ENCODE measurements around the gene FARP1. TPM values are rescaled to one million over a fixed set of nuclear protein-coding genes. Genes with fewer than 3 reads are reported as not detected.
A peak's percentile ranks its signal among the peaks of the same experiment; 100 is the strongest.

Gene FARP1
- polyA plus RNA-seq, 4 donors = 244 to 270 (median 266) TPM

GRCh38 chr13:98198683-98199082 lies 55.8 kb downstream of the FARP1 start:
- no peak for DNase-seq (ENCODE audit: low read depth in 4 of 4, low spot score in 3 of 4)

GRCh38 chr13:98199480-98199879 lies 56.6 kb downstream of the FARP1 start:
- no peak for DNase-seq (ENCODE audit: low read depth in 4 of 4, low spot score in 3 of 4)

- no peak for DNase-seq (ENCODE audit: low read depth in 4 of 4, low spot score in 3 of 4)
Observed at GRCh38 chr13:98200211-98200878, 57.5 kb downstream of the FARP1 start.

- no peak for DNase-seq (ENCODE audit: low read depth in 4 of 4, low spot score in 3 of 4)
Observed at GRCh38 chr13:98201189-98201588, 58.3 kb downstream of the FARP1 start.

GRCh38 chr13:98201984-98202383 lies 59.1 kb downstream of the FARP1 start:
- DNase-seq (ENCODE audit: low read depth in 4 of 4, low spot score in 3 of 4) = no peak

- DNase-seq (ENCODE audit: low read depth in 4 of 4, low spot score in 3 of 4) = no peak
Observed at GRCh38 chr13:98203646-98204326, 60.9 kb downstream of the FARP1 start.

GRCh38 chr13:98204546-98204945 lies 61.7 kb downstream of the FARP1 start:
- no peak for DNase-seq (ENCODE audit: low read depth in 4 of 4, low spot score in 3 of 4)

- DNase-seq (ENCODE audit: low read depth in 4 of 4, low spot score in 3 of 4) = no peak
Observed at GRCh38 chr13:98206946-98207345, 64.1 kb downstream of the FARP1 start.

- no peak for DNase-seq (ENCODE audit: low read depth in 4 of 4, low spot score in 3 of 4)
Observed at GRCh38 chr13:98207416-98207815, 64.5 kb downstream of the FARP1 start.

GRCh38 chr13:98208606-98209005 lies 65.7 kb downstream of the FARP1 start:
- DNase-seq (ENCODE audit: low read depth in 4 of 4, low spot score in 3 of 4) = no peak

GRCh38 chr13:98212763-98213162 lies 69.9 kb downstream of the FARP1 start:
- DNase-seq (ENCODE audit: low read depth in 4 of 4, low spot score in 3 of 4) = no peak

- DNase-seq (ENCODE audit: low read depth in 4 of 4, low spot score in 3 of 4) = no peak
Observed at GRCh38 chr13:98213354-98213753, 70.5 kb downstream of the FARP1 start.

GRCh38 chr13:98214008-98214643 lies 71.2 kb downstream of the FARP1 start:
- DNase-seq (ENCODE audit: low read depth in 4 of 4, low spot score in 3 of 4) = no peak

GRCh38 chr13:98214707-98215106 lies 71.8 kb downstream of the FARP1 start:
- DNase-seq (ENCODE audit: low read depth in 4 of 4, low spot score in 3 of 4) = no peak

GRCh38 chr13:98215508-98215907 lies 72.6 kb downstream of the FARP1 start:
- DNase-seq (ENCODE audit: low read depth in 4 of 4, low spot score in 3 of 4) = no peak

- DNase-seq (ENCODE audit: low read depth in 4 of 4, low spot score in 3 of 4) = no peak
Observed at GRCh38 chr13:98216135-98216565, 73.3 kb downstream of the FARP1 start.

- DNase-seq (ENCODE audit: low read depth in 4 of 4, low spot score in 3 of 4) = no peak
Observed at GRCh38 chr13:98216711-98217285, 73.9 kb downstream of the FARP1 start.

- DNase-seq (ENCODE audit: low read depth in 4 of 4, low spot score in 3 of 4) = no peak
Observed at GRCh38 chr13:98217597-98217996, 74.7 kb downstream of the FARP1 start.

GRCh38 chr13:98219685-98220084 lies 76.8 kb downstream of the FARP1 start:
- DNase-seq (ENCODE audit: low read depth in 4 of 4, low spot score in 3 of 4) = no peak

GRCh38 chr13:98220271-98220791 lies 77.4 kb downstream of the FARP1 start:
- peak in 1 of 4 donors; percentile 83 for DNase-seq (ENCODE audit: low read depth in 4 of 4, low spot score in 3 of 4)

GRCh38 chr13:98221234-98221633 lies 78.3 kb downstream of the FARP1 start:
- DNase-seq (ENCODE audit: low read depth in 4 of 4, low spot score in 3 of 4) = no peak

All from right renal pelvis (tissue), 4 donors.